Esophagus muscularis mucosa (tissue), 4 donors: ENCODE results near the gene FBXO39. TPM values are rescaled to one million over a fixed set of nuclear protein-coding genes. Genes with fewer than 3 reads are reported as not detected.
"Not testable (repeated sequence)": the region's sequence is repeated elsewhere in the genome, so short reads cannot be mapped to it uniquely, and the experiment has no call there.

Source experiments
- DNase-seq: peaks from one replicate; pipeline ENCODE4 v3.0.0-alpha.2; 2017; ENCODE audit errors: extremely low spot score
- H3K27ac ChIP-seq, 4 donors: fragments of 200-600 bp; sonication (generic); replicated peaks in 1 of 4; 1 replicate in 3 of 4; 2 replicates in 1 of 4; pipeline ENCODE4 v1.5.1; 2016 to 2019; ENCODE audit warnings: mild to moderate bottlenecking in 1 of 4
- H3K27me3 ChIP-seq, 4 donors: fragments of 200-600 bp; sonication (generic); one replicate each; pipeline versions ENCODE4 v1.5.1 to v1.6.0; 2016 to 2019
- H3K36me3 ChIP-seq, 4 donors: fragments of 200-600 bp; sonication (generic); one replicate each; pipeline ENCODE4 v1.5.1; 2016 to 2019
- H3K4me1 ChIP-seq, 4 donors: fragments of 200-600 bp; sonication (generic); one replicate each; pipeline ENCODE4 v1.5.1; 2016 to 2019
- H3K4me3 ChIP-seq, 4 donors: fragments of 200-600 bp; sonication (generic); 1 replicate in 2 of 4; 2 replicates in 2 of 4; pipeline ENCODE4 v1.5.1; 2016 to 2019; ENCODE audit warnings: mild to moderate bottlenecking in 4 of 4, moderate library complexity in 1 of 4
- H3K9me3 ChIP-seq, 4 donors: fragments of 200-600 bp; sonication (generic); 1 replicate in 3 of 4; 2 replicates in 1 of 4; pipeline ENCODE4 v1.5.1; 2016 to 2019
- EP300 ChIP-seq: sonication (generic); formaldehyde crosslinking; IDR thresholded peaks from one replicate; pipeline ENCODE4 v1.6.1; 2017; ENCODE audit warnings: antibody characterized with exemption
- POLR2A ChIP-seq: fragments of 450-650 bp; IDR thresholded peaks from one replicate; pipeline ENCODE4 v1.6.1; 2017; ENCODE audit warnings: antibody characterized with exemption, moderate library complexity, mild to moderate bottlenecking, low read depth
- POLR2AphosphoS5 ChIP-seq, 2 donors: sonication (generic); formaldehyde crosslinking; IDR thresholded peaks; one replicate each; pipeline ENCODE4 v1.6.1; 2017; ENCODE audit warnings: antibody characterized with exemption in 2 of 2
- WGBS: methylation state at CpG from one replicate; pipeline ENCODE4 v1.1.5; 2018; 5-methylcytosine and 5-hydroxymethylcytosine counted together
- intact Hi-C: fragments of 100-400 bp; cut with DNase I; formaldehyde crosslinking; loops from one replicate; pipeline ENCODE4 v1.15.1; 2023
- total RNA-seq, 4 donors: library from RNA; depleted of rRNA; stranded (reverse); fragments of >200 nt; gene quantifications; one replicate each; pipeline versions ENCODE4 v1.1.0 to v1.2.1, GENCODE V29; 2016
- TF ChIP-seq, protein P1 (sequence below), 3 experiments: fragments of 200-600 bp in 2 of 3; fragments of 450-650 bp in 1 of 3; sonication (generic) in 2 of 3; IDR thresholded peaks; one replicate each; pipeline ENCODE4 v1.5.1; 2017 to 2019; ENCODE audit warnings: antibody characterized with exemption in 3 of 3, mild to moderate bottlenecking in 2 of 3, moderate library complexity in 1 of 3

The FBXO39 gene
- total RNA-seq, 4 donors from 2014 or later: 0.33 to 0.83 TPM; not detected in 2

- WGBS: 76% methylated on average over 9 of the region's 9 CpGs
- Histone ChIP-seq H3K27me3 (peaks cover 0 to 32% (median 0%) of the 10 kb centered on the region in 4 donors), H3K36me3 (no peaks in the 10 kb centered on the region), H3K27ac (no peak overlapping the region), H3K4me1 (no peaks in the 10 kb centered on the region), H3K4me3 (no peak overlapping the region), H3K9me3 (peaks cover 0 to 7% (median 3%) of the 10 kb centered on the region in 4 donors)
- TF ChIP-seq EP300 (no peak), POLR2AphosphoS5 (IDR thresholded peaks at IDR 0.05) (no peak), POLR2A (no peak)
- TF ChIP-seq, protein P1, sequence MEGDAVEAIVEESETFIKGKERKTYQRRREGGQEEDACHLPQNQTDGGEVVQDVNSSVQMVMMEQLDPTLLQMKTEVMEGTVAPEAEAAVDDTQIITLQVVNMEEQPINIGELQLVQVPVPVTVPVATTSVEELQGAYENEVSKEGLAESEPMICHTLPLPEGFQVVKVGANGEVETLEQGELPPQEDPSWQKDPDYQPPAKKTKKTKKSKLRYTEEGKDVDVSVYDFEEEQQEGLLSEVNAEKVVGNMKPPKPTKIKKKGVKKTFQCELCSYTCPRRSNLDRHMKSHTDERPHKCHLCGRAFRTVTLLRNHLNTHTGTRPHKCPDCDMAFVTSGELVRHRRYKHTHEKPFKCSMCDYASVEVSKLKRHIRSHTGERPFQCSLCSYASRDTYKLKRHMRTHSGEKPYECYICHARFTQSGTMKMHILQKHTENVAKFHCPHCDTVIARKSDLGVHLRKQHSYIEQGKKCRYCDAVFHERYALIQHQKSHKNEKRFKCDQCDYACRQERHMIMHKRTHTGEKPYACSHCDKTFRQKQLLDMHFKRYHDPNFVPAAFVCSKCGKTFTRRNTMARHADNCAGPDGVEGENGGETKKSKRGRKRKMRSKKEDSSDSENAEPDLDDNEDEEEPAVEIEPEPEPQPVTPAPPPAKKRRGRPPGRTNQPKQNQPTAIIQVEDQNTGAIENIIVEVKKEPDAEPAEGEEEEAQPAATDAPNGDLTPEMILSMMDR (IDR thresholded peaks at IDR 0.05): no peak
- intact Hi-C loops: no loop called here
- DNase-seq: no peak
Observed at GRCh38 chr17:6811510-6811909, 35.5 kb downstream of the FBXO39 start.

DNA sequence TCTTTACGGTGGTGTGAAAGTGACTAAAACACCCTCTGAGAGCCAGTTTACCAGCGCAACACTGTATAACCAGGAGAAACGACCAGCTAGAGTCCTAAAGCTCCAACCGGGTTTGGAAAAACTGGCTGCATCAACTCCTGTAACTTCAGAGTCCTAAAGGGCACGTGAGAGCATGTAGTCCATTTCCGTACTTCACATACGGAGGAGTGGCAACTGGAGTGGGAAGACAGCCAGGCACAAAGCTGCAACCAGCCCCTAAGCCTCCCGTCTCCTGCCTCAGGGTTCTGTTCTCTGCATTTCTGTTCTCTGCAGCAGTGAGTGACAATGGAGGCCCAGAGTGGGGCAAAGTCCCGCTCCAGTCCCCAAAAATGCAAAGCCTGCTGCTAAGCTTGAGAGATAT lies 36.3 kb downstream of the FBXO39 start:
- H3K27ac ChIP-seq: no peak overlapping the region
- TF ChIP-seq POLR2A (no peak), POLR2AphosphoS5 (IDR thresholded peaks at IDR 0.05) (no peak)
- no peaks in the 10 kb centered on the region for H3K4me1 ChIP-seq
- 64% methylated on average over 9 of the region's 9 CpGs for WGBS
- intact Hi-C loops: no loop called here
- peaks cover 0 to 32% (median 0%) of the 10 kb centered on the region in 4 donors for H3K27me3 ChIP-seq
- H3K4me3 ChIP-seq: no peak overlapping the region
- H3K36me3 ChIP-seq: no peaks in the 10 kb centered on the region
- H3K9me3 ChIP-seq: peaks cover 0 to 7% (median 3%) of the 10 kb centered on the region in 4 donors
- no peak for DNase-seq

DNA sequence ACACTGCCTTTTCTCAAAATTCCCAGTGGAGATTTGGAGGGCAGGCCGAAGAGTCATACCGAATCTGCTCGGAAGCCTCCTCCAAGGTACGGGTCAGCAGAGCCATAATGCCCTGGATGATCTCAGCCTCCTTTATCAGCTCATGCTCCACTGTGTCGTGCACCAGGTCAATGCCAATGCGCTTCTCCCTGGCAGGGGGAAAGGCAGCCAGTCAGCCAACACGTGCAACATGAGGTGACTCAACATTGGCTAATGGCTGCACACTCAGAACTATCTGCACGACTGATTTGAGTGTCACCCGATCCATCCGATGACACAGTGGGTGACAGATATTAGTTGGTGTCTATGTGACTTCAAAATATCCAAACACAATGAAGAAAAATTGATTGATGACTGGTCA lies 39.8 kb downstream of the FBXO39 start:
- Histone ChIP-seq H3K4me1 (no peaks in the 10 kb centered on the region), H3K27me3 (peaks cover 0 to 15% (median 0%) of the 10 kb centered on the region in 4 donors), H3K4me3 (no peak overlapping the region), H3K36me3 (no peaks in the 10 kb centered on the region), H3K9me3 (peaks cover 0 to 3% (median 0%) of the 10 kb centered on the region in 4 donors), H3K27ac (no peak overlapping the region)
- intact Hi-C loops: no loop called here
- TF ChIP-seq POLR2A: no peak
- TF ChIP-seq, protein P1 (IDR thresholded peaks at IDR 0.05): no peak
- no peak for TF ChIP-seq POLR2AphosphoS5 (IDR thresholded peaks at IDR 0.05)
- TF ChIP-seq EP300: no peak
- WGBS: 87% methylated on average over 10 of the region's 10 CpGs
- DNase-seq: peak; percentile 21

DNA sequence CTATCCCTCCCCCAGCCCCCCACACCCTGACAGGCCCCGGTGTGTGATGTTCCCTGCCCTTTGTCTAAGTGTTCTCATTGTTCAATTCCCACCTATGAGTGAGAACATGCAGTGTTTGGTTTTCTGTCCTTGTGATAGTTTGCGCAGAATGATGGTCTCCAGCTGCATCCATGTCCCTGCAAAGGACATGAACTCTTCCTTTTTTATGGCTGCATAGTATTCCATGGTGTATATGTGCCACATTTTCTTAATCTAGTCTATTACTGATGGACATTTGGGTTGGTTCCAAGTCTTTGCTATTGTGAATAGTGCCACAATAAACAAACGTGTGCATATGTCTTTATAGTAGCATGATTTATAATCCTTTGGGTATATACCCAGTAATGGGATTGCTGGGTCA lies 40.4 kb downstream of the FBXO39 start:
- H3K9me3 ChIP-seq, DNase-seq, H3K27ac ChIP-seq, H3K36me3 ChIP-seq, H3K4me3 ChIP-seq, intact Hi-C loops, H3K4me1 ChIP-seq: not testable (repeated sequence)
- WGBS: 86% methylated on average over 3 of the region's 3 CpGs
- H3K27me3 ChIP-seq: peaks cover 0 to 15% (median 0%) of the 10 kb centered on the region in 4 donors

GRCh38 chr17:6818938-6819337 lies 42.9 kb downstream of the FBXO39 start:
- DNase-seq: peak; percentile 37

More at GRCh38 chr17:6818938-6819337, 42.9 kb downstream of the FBXO39 start:
- Histone ChIP-seq H3K4me3 (no peak overlapping the region), H3K27me3 (peaks cover 0 to 9% (median 0%) of the 10 kb centered on the region in 4 donors), H3K4me1 (no peaks in the 10 kb centered on the region), H3K27ac (no peak overlapping the region), H3K36me3 (no peaks in the 10 kb centered on the region), H3K9me3 (peaks cover 0 to 7% (median 0%) of the 10 kb centered on the region in 4 donors)
- TF ChIP-seq POLR2A (no peak), POLR2AphosphoS5 (IDR thresholded peaks at IDR 0.05) (no peak), EP300 (no peak)
- TF ChIP-seq, protein P1 (IDR thresholded peaks at IDR 0.05): no peak
- WGBS: 92% methylated on average over 3 of the region's 3 CpGs
- intact Hi-C loops: no loop called here
